CD4-positive, alpha-beta T cell (primary cell): ENCODE results near the gene GYG2. TPM values are rescaled to one million over a fixed set of nuclear protein-coding genes. Genes with fewer than 3 reads are reported as not detected.

Experiments
- ATAC-seq: fragments of 200-7000 bp; cut with Tn5 transposase; one replicate; pipeline ENCODE4 v1.10.0; 2022; ENCODE audit warnings: mild to moderate bottlenecking; ENCODE audit not compliant: poor library complexity
- CTCF ChIA-PET: fragments of 350-600 bp; sonication (Branson Sonifier 250); formaldehyde crosslinking; loops from one replicate; lab custom pipeline; 2021; ENCODE audit warnings: antibody characterized with exemption, inconsistent platforms; lab: Charles Lee
- POLR2A ChIA-PET: fragments of 350-600 bp; sonication (Branson Sonifier 250); formaldehyde crosslinking; loops from one replicate; lab custom pipeline; 2021; ENCODE audit warnings: antibody characterized with exemption, inconsistent platforms; lab: Charles Lee
- DNase-seq, 14 experiments: peaks; one replicate each; pipeline ENCODE4 v3.0.0-alpha.2; 2013 to 2020; ENCODE audit warnings: mixed read lengths in 2 of 14
- H3K27ac ChIP-seq, 2 donors: one replicate each; pipeline versions ENCODE4 v1.5.1 to v1.7.0; 2013; ENCODE audit warnings: low read length in 2 of 2, low read depth in 1 of 2, mild to moderate bottlenecking in 1 of 2
- H3K27me3 ChIP-seq, 2 experiments: 1 replicate in 1 of 2; 2 replicates in 1 of 2; pipeline versions ENCODE4 v1.6.1 to v1.7.0; 2013; ENCODE audit warnings: low read length in 2 of 2, control low read depth in 1 of 2, mild to moderate bottlenecking in 1 of 2, moderate library complexity in 1 of 2; ENCODE audit not compliant: insufficient read depth in 2 of 2, control insufficient read depth in 1 of 2
- H3K36me3 ChIP-seq: one replicate; pipeline ENCODE4 v1.6.1; 2013; ENCODE audit warnings: low read length, control low read depth; ENCODE audit not compliant: insufficient read depth
- H3K4me1 ChIP-seq: one replicate; pipeline ENCODE4 v1.6.1; 2013; ENCODE audit warnings: low read length, control low read depth; ENCODE audit not compliant: insufficient read depth
- H3K4me3 ChIP-seq: one replicate; pipeline ENCODE4 v1.5.1; 2013; ENCODE audit warnings: mild to moderate bottlenecking, low read length, moderate library complexity
- H3K9me3 ChIP-seq, 2 experiments: 1 replicate in 1 of 2; 2 replicates in 1 of 2; pipeline versions ENCODE4 v1.6.1 to v1.7.0; 2013; ENCODE audit warnings: low read length in 2 of 2, mild to moderate bottlenecking in 2 of 2, control low read depth in 1 of 2, moderate library complexity in 1 of 2; ENCODE audit not compliant: control insufficient read depth in 1 of 2, insufficient read depth in 1 of 2
- H3K27ac Mint-ChIP-seq: one replicate; pipeline ENCODE4 v1.8.0; 2020; ENCODE audit warnings: mixed read lengths
- H3K27me3 Mint-ChIP-seq: one replicate; pipeline ENCODE4 v1.8.0; 2021; ENCODE audit warnings: mixed read lengths
- H3K36me3 Mint-ChIP-seq: one replicate; pipeline ENCODE4 v1.8.0; 2021; ENCODE audit warnings: low read depth, mixed read lengths
- H3K4me1 Mint-ChIP-seq: one replicate; pipeline ENCODE4 v1.8.0; 2021; ENCODE audit warnings: low read depth, mixed read lengths
- H3K4me3 Mint-ChIP-seq: one replicate; pipeline ENCODE4 v1.8.0; 2020; ENCODE audit warnings: mild to moderate bottlenecking, mixed read lengths
- H3K9me3 Mint-ChIP-seq: one replicate; pipeline ENCODE4 v1.8.0; 2020; ENCODE audit warnings: mixed read lengths
- CTCF ChIP-seq: fragments of 200-600 bp; IDR thresholded peaks from one replicate; pipeline ENCODE4 v1.8.0; 2022; ENCODE audit warnings: antibody characterized with exemption, mild to moderate bottlenecking
- intact Hi-C, 2 experiments: fragments of 100-400 bp; cut with DNase I in 1 of 2; cut with micrococcal nuclease in 1 of 2; formaldehyde crosslinking; loops; one replicate each; pipeline versions ENCODE4 v1.15.1 to v1.9.0; 2023 to 2025; cut with DNase I, micrococcal nuclease
- total RNA-seq, 174 experiments: library from RNA in 2 of 174; stranded (reverse) in 2 of 174; gene quantifications; one replicate each; pipeline ENCODE4 v1.2.3 and lab custom pipeline; 2021 to 2026

GYG2 gene
- total RNA-seq, 2 experiments from 2014 or later: not detected

- Histone ChIP-seq H3K36me3 (no peaks in the 10 kb centered on the region), H3K9me3 (no peaks in the 10 kb centered on the region), H3K4me1 (no peaks in the 10 kb centered on the region), H3K27me3 (no peaks in the 10 kb centered on the region), H3K4me3 (no peak overlapping the region), H3K27ac (no peak overlapping the region)
- Mint-ChIP-seq H3K9me3 (peaks cover 2% of the 10 kb centered on the region), H3K4me3 (no peak overlapping the region), H3K4me1 (no peaks in the 10 kb centered on the region), H3K27ac (no peak overlapping the region), H3K27me3 (no peaks in the 10 kb centered on the region), H3K36me3 (no peaks in the 10 kb centered on the region)
- no peak for TF ChIP-seq CTCF
- DNase-seq (no peak), ATAC-seq (no peak)
- CTCF ChIA-PET: no interaction called here
- POLR2A ChIA-PET: no interaction called here
- intact Hi-C loops: no loop called here
Measured at GRCh38 chrX:2867206-2867605, 38.5 kb downstream of the GYG2 start.

- Histone ChIP-seq H3K9me3 (no peaks in the 10 kb centered on the region), H3K27ac (no peak overlapping the region), H3K36me3 (no peaks in the 10 kb centered on the region), H3K4me3 (no peak overlapping the region), H3K27me3 (no peaks in the 10 kb centered on the region), H3K4me1 (no peaks in the 10 kb centered on the region)
- no peak overlapping the region for H3K27ac Mint-ChIP-seq
- H3K4me1 Mint-ChIP-seq: no peaks in the 10 kb centered on the region
- H3K9me3 Mint-ChIP-seq: peaks cover 2% of the 10 kb centered on the region
- peaks cover 4% of the 10 kb centered on the region for H3K27me3 Mint-ChIP-seq
- ChIA-PET POLR2A (no interaction called here), CTCF (no interaction called here)
- no peak for TF ChIP-seq CTCF
- H3K36me3 Mint-ChIP-seq: no peaks in the 10 kb centered on the region
- no peak overlapping the region for H3K4me3 Mint-ChIP-seq
- intact Hi-C loops: no loop called here
- DNase-seq (no peak), ATAC-seq (no peak)
Measured at GRCh38 chrX:2870650-2871049, 41.9 kb downstream of the GYG2 start.

GRCh38 chrX:2871831-2872230 lies 43.1 kb downstream of the GYG2 start:
- Mint-ChIP-seq H3K4me1 (no peaks in the 10 kb centered on the region), H3K9me3 (peaks cover 2% of the 10 kb centered on the region), H3K27ac (no peak overlapping the region), H3K4me3 (no peak overlapping the region), H3K36me3 (no peaks in the 10 kb centered on the region), H3K27me3 (peaks cover 4% of the 10 kb centered on the region)
- ATAC-seq (no peak), DNase-seq (no peak)
- Histone ChIP-seq H3K4me3 (no peak overlapping the region), H3K36me3 (no peaks in the 10 kb centered on the region), H3K4me1 (no peaks in the 10 kb centered on the region), H3K27ac (no peak overlapping the region), H3K9me3 (no peaks in the 10 kb centered on the region), H3K27me3 (no peaks in the 10 kb centered on the region)
- POLR2A ChIA-PET: no interaction called here
- TF ChIP-seq CTCF: no peak
- intact Hi-C loops: no loop called here
- CTCF ChIA-PET: no interaction called here
